Peyer's patch (tissue), 4 donors: ENCODE results near the gene MAD1L1.

Source experiments
- POLR2A ChIP-seq, 2 donors: fragments of 450-650 bp; IDR thresholded peaks; one replicate each; pipeline ENCODE4 v1.5.1; 2017; ENCODE audit warnings: antibody characterized with exemption in 2 of 2, mild to moderate bottlenecking in 2 of 2, moderate library complexity in 2 of 2
- TF ChIP-seq, protein P1 (sequence below), 6 experiments: fragments of 450-650 bp in 4 of 6; fragments of 200-600 bp in 2 of 6; sonication (generic) in 1 of 6; IDR thresholded peaks; one replicate each; pipeline ENCODE4 v1.5.1; 2017 to 2019; ENCODE audit warnings: antibody characterized with exemption in 6 of 6, mild to moderate bottlenecking in 3 of 6, moderate library complexity in 1 of 6

DNA sequence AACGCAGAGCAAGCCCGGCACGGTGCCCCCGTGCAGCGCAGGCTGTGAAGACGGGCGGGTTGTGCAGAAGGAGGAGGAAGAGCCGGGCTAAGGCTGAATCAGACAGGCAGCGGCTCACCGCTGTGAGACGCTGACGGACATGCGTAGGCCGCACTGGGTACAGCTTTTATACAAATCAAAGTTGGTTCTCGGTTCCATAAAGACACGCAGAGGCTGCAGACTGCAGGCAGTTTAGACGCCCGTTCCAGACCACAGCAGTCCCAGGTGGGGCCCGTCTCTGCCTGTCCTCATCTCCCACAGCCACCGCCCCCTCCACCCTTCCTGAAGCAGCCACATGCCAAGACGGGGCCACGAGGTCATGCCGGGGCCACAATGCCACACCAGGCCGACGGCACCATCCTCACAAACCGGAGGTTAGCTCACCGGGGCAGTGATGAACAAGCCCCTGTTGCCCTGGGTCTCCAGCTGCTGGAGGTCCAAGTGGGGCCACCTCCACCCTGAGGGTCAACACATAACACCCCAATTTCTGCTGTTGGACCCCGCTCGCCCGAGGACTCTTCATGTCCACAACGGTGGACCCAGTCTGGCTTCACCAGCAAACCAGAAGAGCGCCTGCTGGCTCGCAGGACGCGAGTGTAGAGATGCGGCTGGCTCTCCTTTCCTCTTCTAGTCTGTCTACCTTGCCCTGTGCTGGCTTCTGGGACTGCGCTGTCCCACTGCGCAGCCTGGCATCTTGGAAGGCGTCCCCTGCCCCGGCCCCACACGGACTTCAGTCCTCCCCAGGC, 335.5 kb downstream of the MAD1L1 start:
- TF ChIP-seq, protein P1, sequence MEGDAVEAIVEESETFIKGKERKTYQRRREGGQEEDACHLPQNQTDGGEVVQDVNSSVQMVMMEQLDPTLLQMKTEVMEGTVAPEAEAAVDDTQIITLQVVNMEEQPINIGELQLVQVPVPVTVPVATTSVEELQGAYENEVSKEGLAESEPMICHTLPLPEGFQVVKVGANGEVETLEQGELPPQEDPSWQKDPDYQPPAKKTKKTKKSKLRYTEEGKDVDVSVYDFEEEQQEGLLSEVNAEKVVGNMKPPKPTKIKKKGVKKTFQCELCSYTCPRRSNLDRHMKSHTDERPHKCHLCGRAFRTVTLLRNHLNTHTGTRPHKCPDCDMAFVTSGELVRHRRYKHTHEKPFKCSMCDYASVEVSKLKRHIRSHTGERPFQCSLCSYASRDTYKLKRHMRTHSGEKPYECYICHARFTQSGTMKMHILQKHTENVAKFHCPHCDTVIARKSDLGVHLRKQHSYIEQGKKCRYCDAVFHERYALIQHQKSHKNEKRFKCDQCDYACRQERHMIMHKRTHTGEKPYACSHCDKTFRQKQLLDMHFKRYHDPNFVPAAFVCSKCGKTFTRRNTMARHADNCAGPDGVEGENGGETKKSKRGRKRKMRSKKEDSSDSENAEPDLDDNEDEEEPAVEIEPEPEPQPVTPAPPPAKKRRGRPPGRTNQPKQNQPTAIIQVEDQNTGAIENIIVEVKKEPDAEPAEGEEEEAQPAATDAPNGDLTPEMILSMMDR (IDR thresholded peaks at IDR 0.05) = no peak
- TF ChIP-seq POLR2A (IDR thresholded peaks at IDR 0.05) = no peak
